ENCODE measurements around the gene PRKRA. TPM values are rescaled to one million over a fixed set of nuclear protein-coding genes. Genes with fewer than 3 reads are reported as not detected.

Gene PRKRA
- total and polyA plus RNA-seq, 9 of the 15 experiments (the other 6 are each of a cell fraction or from before 2014, with no cell fraction given): 14.1 to 78.1 (median 52.3) TPM

DNA sequence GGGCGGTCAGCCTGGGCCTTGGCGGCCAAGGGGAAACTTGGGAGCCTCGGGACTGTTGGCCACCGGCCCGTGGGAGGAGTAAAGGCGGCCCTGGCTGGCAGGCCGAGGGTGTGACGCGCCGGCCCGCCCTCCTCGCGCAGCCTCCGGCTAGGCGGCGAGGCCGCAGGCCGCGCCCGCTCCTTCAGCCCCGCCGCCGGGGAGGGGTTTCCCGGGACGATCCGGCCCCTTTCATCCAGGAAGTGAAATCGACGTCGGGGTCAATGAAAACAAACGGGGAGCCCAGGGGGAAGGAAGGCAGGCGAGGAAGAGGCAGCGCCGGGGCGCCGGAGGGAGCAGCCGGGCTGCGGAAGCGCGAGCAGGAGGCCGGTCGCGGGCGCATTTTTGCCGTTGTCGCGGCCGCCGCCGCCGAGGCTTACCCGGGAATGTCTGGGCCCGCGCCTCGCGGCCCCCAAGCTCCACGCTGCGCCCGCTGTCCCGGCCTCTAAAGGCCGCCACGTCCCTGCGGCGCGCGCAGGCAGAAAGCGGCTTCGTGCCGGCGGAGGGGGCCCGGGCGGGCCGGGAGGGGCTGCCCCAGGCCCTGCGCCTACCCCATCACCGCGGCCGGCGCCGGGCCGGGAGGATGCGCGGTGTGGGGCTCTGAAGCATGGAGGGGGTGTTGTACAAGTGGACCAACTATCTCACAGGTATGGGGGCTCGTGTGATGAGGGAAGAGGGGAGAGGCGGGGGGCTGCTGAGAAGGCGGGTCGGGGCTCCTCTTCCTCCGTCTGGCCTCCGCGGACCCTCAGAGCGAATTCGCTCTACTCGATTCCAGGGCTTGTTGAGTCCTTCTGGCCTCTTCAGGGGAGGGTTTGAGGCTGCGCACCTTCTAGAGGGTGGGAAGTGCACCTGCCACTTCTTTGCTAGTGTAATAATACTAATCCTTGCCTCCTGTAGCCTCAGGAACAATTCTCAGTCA lies 29.5 kb upstream of the PRKRA start, which contains the start of gene PLEKHA3 (continued):
- TF ChIP-seq ZFX (CRISPR knock-in tag; IDR thresholded peaks at IDR 0.05) (peak; percentile 97), XRCC5 (IDR thresholded peaks at IDR 0.05; ENCODE audit: low read depth, low read length) (peak; percentile 87; the same call in 1 of the 2 replicates), BACH1 (tag; IDR thresholded peaks at IDR 0.05) (no peak), CXXC5 (CRISPR knock-in tag; IDR thresholded peaks at IDR 0.05) (peak; percentile 97), RBFOX2 (IDR thresholded peaks at IDR 0.05; ENCODE audit: low read depth, low read length) (peak; percentile 94), DMBX1 (CRISPR knock-in tag; IDR thresholded peaks at IDR 0.05; ENCODE audit: borderline replicate concordance) (peak; percentile 53; the same call in 1 of the 2 replicates), JUNB (CRISPR knock-in tag; conservative IDR thresholded peaks at IDR 0.05) (no peak), ELF1 (tag; IDR thresholded peaks at IDR 0.05) (peak; percentile 89), HNRNPH1 (optimal IDR thresholded peaks at IDR 0.05; ENCODE audit: low read depth, low read length) (no peak), ZBTB7A (IDR thresholded peaks at IDR 0.05; ENCODE audit: borderline replicate concordance, control insufficient read depth, low read depth, low read length) (peak; percentile 56), MTA1 (IDR thresholded peaks at IDR 0.05; ENCODE audit: borderline replicate concordance) (no peak), ZBTB17 (CRISPR knock-in tag; IDR thresholded peaks at IDR 0.05) (peak; percentile 65; the same call in 1 of the 2 replicates), PHF8 (IDR thresholded peaks at IDR 0.05; ENCODE audit: borderline replicate concordance, low read length) (peak; percentile 89; the same call in 1 of the 2 replicates), YY1 (IDR thresholded peaks at IDR 0.05; ENCODE audit: borderline replicate concordance in 1 of 3, control insufficient read depth in 1 of 3, extremely low read depth in 1 of 3, insufficient read depth in 3 of 3, insufficient read length in 1 of 3, insufficient replicate concordance in 2 of 3, low read depth in 1 of 3, low read length in 2 of 3) (peak in 2 of 3 experiments; percentile 43 to 58), ARID2 (IDR thresholded peaks at IDR 0.05) (no peak), KDM2B (CRISPR knock-in tag; IDR thresholded peaks at IDR 0.05) (0 out of 2 replicates have a peak, but pooled peaks have one; percentile 4)
- TF ChIP-seq, protein P1, sequence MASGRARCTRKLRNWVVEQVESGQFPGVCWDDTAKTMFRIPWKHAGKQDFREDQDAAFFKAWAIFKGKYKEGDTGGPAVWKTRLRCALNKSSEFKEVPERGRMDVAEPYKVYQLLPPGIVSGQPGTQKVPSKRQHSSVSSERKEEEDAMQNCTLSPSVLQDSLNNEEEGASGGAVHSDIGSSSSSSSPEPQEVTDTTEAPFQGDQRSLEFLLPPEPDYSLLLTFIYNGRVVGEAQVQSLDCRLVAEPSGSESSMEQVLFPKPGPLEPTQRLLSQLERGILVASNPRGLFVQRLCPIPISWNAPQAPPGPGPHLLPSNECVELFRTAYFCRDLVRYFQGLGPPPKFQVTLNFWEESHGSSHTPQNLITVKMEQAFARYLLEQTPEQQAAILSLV (tag; IDR thresholded peaks at IDR 0.05): no peak
- TF ChIP-seq, protein P2, sequence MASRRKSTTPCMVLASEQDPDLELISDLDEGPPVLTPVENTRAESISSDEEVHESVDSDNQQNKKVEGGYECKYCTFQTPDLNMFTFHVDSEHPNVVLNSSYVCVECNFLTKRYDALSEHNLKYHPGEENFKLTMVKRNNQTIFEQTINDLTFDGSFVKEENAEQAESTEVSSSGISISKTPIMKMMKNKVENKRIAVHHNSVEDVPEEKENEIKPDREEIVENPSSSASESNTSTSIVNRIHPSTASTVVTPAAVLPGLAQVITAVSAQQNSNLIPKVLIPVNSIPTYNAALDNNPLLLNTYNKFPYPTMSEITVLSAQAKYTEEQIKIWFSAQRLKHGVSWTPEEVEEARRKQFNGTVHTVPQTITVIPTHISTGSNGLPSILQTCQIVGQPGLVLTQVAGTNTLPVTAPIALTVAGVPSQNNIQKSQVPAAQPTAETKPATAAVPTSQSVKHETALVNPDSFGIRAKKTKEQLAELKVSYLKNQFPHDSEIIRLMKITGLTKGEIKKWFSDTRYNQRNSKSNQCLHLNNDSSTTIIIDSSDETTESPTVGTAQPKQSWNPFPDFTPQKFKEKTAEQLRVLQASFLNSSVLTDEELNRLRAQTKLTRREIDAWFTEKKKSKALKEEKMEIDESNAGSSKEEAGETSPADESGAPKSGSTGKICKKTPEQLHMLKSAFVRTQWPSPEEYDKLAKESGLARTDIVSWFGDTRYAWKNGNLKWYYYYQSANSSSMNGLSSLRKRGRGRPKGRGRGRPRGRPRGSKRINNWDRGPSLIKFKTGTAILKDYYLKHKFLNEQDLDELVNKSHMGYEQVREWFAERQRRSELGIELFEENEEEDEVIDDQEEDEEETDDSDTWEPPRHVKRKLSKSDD (conservative IDR thresholded peaks at IDR 0.05; ENCODE audit: low read length): no peak
- TF ChIP-seq, protein P3, sequence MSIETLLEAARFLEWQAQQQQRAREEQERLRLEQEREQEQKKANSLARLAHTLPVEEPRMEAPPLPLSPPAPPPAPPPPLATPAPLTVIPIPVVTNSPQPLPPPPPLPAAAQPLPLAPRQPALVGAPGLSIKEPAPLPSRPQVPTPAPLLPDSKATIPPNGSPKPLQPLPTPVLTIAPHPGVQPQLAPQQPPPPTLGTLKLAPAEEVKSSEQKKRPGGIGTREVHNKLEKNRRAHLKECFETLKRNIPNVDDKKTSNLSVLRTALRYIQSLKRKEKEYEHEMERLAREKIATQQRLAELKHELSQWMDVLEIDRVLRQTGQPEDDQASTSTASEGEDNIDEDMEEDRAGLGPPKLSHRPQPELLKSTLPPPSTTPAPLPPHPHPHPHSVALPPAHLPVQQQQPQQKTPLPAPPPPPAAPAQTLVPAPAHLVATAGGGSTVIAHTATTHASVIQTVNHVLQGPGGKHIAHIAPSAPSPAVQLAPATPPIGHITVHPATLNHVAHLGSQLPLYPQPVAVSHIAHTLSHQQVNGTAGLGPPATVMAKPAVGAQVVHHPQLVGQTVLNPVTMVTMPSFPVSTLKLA (conservative IDR thresholded peaks at IDR 0.05): peak; percentile 29 to 82; a peak in 3 of 4 replicates

All from K562 (cell line).